GM21367 (cell line): ENCODE measurements around the gene SMCO4.

Experiments used
- ATAC-seq: cut with Tn5 transposase; IDR thresholded peaks from one replicate; pipeline ENCODE4 v1.9.1; 2021; ENCODE audit not compliant: unreplicated experiment

SMCO4 gene

DNA sequence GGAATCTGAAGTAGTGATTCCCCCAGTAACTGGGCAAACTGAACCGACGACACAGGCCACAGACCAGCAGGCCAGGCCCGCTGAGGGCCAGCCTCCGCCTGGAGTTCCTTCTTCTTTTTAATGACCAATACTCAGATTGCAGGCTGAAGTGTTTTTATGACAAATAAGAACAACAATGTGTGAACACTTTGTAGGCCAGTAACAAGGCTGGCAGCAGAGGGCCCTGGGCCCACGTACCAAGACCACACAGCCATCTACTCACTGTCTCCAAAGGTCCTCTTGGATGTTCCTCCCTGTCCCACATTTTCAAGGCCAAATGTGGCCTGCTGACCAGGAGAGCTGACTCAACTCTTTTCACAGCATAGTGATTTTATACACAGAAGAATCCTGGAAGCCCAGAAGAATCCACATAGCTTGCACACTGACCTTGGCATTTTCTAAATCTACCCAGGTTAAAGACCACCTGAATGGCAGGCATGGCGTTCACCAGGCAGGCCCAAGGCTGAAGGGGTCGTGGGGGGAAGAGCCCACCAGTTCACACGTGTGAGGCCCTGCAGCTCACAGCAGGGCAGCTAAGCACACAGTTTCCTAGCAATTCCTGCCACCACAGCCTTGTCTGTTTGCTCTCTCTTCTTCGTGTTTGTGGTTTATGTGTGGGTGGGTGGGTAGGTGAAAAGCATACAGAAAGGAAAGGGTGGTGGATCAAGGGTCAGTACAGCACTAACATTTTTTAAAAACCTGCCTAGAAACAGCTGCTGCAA lies 13.3 kb downstream of the SMCO4 start:
- no peak for ATAC-seq

DNA sequence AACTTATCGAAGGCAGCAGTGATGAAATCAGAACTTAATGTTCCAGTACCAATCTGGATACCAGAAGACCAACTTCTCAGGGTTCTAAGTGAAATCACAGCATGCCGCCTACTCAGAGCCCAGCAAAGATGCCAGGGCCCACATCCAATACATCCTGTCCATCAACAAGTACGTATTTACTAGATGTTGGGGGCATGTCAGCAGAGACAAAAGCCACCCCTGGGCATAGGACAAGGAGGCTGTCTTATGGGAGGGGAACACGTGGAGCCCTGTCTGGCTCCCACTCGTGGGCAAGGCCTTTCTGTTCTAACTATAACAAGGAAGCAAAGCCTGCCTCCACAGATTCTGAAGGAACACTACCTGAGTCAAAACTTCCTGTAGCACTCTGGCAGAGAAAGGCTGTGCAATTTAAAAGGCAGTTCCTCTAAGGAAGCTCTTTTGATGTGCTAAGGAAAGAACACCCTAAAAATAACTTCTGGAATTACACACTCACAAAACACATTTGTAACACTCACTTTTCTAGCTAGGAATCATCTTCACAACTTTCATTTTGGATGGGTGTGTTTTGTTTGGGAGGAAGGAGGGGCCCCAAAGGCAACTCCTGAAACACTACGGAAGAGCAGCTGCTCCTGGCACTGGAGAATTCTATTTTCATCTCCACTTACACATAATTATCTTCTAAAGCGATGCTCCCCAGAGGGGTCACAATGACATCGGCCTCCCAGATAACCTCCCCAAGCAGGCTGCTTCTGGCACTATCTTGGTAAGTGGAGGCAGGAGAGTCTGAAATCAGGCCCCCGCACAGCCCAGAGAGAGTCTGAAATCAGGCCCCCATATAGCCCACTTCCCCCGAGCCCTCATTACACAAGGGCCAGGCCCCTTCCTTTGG lies 14.2 kb downstream of the SMCO4 start:
- ATAC-seq: no peak

DNA sequence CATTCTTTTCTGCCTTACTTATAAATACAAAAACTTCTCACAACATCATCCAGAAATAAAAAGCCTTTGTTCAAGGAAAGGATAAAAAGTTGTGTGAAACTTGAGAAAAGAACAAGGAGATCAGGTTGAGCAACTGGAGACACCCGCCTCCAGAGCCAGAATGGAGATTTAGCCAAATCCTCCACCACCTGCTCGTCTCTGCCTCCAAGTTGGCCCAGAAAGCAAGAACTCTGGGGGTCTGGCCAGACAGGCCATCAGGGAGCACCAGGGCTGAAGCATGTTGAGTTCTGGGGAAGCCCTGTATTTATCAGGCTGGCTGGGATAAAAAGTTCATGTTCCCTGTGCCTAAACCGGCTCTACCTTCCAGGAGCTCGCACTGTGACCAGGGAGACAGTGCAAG lies 14.9 kb downstream of the SMCO4 start:
- no peak for ATAC-seq

DNA sequence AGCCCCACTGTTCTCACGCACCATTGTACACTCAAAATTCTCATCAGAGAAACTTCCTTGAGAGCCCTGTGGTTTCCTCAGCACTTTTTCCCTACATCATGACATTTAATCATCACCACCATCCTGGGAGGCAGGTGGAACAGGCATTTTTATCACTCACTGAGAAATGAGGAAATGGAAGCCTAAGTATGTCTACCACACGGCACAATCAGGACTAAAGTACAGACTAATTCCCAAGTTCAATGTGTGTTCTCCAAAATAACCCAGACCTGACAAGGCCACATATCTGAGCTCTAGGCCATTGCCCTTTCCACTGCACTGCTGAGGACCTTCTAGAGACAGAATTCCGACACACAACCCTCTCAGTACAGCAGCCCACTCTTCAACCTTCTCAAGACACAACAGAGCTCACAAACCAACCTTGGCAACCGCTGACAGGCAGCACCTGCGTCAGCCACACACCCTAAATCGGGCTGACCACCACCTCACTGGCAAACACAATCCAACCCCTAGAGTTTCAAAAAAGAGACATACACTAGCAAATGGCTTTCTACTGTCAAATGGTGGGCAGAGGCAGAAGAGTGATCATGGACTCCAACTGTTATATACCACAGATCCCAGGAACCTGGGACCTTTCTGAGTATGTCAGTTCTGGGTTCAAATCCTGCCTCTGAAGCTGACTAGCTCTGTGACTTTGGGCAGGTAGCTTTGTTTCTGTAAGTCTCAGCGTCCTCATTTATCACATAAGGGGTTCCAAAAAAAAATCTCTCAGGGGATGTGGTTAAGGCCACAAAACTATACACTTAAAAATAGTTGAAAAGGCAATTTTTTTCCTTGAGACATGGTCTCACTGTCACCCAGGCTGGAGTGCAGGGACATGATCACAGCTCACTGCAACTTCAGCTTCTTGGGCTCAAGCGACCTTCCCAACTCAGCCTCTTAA lies 16.3 kb downstream of the SMCO4 start:
- peak; percentile 26 for ATAC-seq

DNA sequence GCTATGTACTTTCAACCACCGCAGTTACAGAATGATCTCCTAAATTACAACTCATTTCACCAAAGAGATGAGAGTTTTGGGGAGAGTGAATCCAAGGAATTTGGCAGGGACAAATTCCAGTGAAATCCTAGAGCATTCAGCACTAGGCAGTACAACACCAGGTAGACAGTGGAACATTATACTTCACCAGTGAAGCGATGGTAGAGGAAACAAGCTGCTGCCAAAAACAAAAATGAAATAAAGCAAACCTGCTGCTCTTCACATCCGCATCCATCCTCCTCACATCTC lies 16.9 kb downstream of the SMCO4 start:
- ATAC-seq: no peak

DNA sequence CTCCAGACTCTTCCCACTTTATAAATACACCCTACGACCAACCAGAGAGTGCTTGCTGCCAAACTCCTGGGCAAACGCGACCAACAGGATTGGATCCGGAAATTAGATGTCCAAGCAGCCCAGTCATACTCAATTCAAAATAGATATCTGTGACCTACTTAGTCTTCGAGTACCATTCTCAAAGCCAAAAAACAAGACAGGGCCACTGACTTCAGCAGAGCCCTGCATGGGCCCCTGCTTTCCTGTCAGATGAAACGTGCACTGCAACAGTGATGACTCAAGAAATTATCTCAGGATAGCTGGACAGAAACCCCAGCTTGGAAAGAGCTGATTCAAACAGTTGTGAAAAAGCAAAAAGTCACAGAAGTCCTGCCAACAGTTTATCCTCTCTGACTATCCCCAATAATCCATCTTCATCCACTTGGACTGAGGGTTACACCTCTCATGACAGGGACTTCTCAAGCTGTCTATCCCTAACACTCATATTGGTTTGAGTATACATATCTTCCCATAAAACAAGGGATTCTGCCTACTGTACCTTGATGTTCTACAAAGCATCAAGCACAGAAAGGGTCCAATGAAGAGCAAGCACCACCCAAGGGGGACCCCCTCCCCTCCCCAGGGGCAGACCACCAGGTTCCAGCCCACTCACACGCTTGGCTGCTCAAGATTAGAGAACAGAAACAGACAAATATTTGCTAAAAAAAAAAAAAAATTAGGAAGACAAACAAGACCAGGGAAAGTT lies 17.4 kb downstream of the SMCO4 start:
- ATAC-seq: no peak

DNA sequence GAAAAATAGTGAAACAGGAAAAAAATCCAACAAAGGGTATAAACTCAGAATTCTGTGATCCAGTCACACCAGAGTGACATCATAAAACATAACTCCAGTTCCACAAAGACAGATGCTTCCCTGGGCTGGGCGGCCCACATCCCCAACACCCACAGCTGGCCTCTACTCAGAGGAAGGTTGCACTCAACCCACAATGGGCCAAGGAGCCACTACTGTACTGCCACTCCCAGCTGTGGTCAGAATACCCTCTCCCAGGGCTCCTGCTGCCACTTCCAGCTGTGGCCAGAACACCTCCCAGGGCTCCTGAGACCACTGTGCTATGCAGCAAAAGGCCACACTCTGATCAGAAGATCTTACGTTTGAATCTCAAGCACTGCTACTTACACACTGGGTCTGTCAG lies 18.3 kb downstream of the SMCO4 start:
- no peak for ATAC-seq

DNA sequence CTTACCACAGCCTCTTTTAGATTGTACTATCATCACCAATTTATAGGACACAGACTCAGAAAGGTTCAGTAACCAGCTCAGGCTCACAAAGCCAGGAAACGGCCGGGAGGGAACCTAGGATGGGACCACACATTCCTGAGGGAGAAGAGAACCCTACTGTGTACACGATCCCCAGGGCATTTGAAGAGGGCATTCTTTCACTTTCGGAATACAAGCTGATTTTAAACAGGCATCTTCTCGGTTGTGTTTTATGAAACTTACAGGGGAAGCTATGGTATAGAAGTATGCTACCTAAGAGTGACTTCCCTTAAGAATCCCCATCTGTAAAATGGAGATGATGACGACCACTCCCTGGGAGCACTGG lies 19.0 kb downstream of the SMCO4 start:
- ATAC-seq: peak; percentile 37

DNA sequence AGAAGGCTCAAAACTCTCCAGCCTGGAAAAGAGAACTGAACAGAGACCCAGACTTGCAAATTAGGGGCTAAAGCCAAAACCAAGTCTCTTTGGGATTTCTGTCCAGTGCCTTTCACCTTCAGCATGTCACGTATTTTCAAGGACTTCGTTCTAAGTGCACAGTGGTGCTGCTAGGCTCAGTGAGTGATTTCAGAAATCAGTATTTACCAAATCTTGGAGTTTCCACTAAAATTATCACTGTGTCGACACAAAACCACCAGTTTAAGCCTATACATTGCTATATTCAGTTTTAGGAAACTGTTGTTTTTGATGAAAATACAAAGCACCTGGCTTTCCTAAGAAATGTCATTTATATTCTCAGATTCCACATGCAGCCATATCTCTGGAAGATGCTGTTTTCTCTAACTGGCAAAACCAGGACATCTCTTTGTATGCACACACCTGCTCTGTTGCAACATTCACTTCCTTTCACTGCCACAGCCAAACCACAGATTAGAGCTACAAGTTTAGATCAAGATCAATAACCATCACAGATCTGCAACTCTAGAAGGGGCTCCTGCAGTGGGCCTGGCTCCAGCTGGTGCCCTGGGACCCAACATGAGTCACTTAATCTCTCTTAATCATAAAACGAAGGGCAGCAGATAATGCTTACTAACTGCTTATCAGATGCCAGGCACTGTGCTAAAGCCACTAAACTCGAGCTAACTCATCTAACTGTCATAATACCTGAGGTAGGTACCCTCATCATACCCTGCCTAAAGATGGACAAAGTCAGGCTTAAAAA lies 22.3 kb downstream of the SMCO4 start:
- ATAC-seq: no peak

DNA sequence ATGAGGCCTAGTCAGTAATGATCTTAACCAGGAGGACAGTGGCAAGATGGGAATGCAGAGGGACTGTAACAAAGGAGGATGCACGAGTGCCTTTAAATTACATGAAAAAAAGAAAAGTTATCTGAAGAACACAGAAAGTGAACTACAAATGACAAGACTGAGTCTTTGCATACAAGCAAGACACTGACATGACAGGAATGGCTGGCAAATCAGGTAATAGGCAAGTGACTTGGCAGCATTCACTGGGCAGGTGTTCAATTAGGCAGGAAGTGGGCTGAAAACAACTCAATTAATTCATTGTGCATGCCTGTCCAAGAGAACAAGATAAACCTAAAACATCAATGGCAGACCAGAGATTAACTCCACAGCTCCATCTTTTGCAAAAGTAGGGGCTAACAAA lies 24.0 kb downstream of the SMCO4 start:
- no peak for ATAC-seq

DNA sequence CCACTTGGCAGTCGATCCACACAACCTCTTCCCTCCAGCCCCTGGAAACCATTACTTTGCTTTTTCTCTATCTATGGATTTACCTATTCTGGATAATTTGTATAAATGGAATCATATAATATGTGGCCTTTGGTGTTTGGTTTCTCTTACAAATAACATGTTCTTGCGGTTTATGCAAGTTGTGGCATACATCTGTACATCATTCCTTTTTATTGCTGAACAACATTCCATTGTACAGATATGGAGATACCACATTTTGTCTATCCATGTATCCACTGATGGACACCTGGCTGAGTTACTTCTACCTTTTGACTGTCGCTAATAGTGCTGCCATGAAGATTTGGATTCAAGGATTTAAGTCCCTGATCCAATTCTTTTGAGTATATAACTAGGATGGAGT lies 25.1 kb downstream of the SMCO4 start:
- ATAC-seq: no peak

DNA sequence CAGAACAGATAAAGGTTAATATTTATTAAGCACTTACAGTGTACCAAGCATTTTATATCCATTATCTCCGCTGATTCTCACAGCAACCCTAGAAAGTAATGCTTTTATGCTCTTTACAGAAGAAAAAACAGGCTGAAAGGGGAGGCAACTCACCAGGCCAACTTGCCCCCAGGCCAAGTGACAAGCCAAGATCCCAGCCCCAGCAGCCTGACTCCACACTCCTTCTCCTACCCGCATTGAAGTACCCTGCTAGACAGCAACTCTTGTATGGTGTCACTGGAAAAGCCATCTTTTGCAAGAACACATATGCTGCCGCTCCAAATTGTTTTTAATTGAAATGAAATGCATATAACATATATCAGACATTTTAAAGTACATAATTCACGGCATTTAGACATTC lies 25.6 kb downstream of the SMCO4 start:
- ATAC-seq: no peak

DNA sequence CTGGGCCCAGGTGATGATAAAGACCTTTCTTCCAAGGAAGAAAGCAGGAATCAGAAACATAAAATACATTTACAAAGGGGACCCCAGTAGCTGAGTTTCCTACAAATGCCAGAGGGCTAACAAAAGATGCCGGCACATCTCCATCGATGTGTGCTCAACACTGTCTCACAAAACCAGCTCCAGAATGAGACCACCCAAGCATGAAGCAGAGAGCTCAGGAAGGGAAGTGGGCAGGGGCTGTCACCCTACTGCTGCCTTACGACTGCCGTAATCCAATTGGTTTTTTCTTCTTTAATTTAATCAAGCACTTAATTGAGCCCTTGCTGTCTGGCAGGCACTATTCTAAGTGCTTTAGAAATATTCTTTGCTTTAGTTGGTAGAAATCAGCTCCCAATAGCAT lies 26.1 kb downstream of the SMCO4 start:
- ATAC-seq: no peak

DNA sequence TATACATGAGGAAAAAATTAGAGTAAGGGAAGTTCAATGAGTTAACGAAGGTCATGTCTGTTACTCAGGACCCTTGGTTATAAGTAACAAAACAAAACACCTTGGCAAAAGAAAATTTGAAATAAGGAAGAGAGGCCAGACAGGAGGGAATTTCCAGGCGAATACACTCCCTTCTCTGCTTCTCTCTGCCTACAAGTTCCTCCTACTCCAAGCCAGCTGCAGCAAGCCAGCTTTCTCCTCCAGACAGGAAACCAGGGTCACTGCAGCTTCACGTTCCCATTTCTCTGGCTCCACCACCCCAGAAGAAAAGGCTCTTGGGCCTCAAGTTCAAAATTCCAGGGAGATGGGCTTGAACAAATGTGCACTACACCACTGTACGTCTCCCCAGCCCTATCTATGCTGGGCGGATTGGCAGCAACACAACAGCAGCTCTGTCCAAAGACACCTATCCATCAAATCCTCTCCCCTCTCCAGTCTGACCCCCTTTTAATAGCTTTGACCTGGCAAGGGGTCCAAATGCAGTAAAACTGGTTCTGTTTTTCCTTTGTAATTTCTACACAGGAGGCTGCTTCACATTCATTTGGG lies 27.7 kb downstream of the SMCO4 start:
- ATAC-seq: no peak

DNA sequence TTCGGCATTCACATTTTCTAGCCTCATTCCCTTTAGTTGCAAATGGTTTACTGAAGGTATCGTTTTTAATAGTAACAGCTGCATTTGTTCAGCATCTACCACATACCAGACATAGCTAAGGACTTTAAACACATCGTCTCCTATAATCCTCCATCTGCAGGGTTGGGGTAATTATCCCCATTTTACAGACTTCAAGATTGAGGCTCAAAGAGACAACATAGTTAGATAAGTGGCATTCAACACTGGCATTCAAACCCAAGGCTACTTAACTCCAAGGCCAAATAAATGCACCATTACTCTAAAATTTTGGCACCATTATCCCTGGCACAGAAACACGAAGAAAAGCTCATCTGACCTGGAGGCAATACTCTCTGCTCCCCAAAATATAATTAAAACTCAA lies 28.5 kb downstream of the SMCO4 start:
- no peak for ATAC-seq

DNA sequence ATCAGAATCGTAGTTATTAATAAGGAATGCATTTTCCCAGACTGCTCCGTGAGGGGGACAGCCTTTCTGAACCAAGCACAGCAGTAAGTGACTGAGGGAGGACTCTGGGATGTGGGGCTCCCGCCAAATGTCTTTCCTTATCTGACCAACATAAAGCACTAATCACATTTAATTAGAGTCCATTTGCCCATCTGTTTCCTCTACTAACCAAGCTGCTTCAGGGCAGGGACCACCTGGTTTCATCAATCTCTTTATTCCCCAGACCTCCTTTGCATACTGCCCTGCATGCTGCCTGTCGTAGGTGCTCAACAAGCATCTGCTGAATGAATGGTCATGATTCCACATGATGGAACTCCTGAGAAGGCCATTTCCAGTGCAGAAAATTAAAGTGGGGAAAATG lies 29.4 kb downstream of the SMCO4 start:
- no peak for ATAC-seq

DNA sequence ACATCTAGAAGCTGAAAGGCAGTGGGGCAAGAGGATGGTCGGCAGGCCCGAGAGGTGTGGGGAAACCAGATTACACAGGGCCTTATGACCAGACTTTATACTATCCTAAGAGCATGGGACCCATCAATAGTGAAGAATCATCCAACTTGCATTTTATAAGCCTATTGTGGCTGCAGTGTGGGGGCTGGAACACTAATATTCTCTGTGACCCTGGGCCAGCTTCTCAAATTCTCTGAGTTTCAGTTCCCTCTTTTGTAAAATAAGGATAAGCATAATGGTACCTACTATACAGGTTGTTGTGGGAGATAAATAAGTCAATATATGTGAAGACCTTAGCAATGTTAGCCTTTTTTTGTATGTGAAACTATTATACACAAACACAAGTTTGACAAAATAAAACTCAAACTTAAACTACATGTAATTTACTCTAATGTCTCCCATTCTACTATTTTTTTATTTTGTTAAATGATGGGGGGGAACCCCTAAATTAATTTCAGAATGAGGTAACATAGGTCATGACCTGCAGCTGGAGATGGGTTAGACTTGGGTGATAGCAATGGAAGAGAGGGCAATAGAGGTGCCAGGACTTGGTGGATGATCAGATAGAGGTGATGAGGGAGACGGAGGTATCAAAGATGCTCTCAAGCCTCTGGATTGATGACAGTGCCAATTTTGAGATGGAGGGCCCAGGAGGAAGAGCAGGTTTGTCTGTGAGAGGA lies 30.1 kb downstream of the SMCO4 start:
- ATAC-seq: peak; percentile 76

DNA sequence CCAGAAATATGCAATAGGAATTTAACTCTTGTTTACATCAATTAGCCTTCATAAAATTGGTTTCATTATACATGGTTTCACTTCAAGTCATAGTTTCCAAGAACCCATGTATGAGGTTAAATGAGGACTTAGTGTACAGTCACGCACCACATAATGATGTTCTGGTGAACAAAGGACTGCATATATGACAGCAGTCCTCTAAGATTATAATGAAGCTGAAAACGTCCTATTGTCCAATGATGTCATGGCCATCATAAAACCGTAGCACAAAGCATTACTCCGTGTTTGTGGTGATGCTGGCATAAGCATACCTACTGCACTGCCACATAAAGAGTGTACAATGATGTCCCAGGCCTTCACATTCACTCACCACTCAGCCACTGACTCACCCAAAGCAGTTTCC lies 31.1 kb downstream of the SMCO4 start:
- peak; percentile 81 for ATAC-seq
